Activated T-helper 17 cell treated with anti-CD3 and anti-CD28 coated beads, Interleukin-2, amount 50 U/mL, for 72 hours (primary cell): Measurements from ENCODE around the gene TAF11L2. TPM values are rescaled to one million over a fixed set of nuclear protein-coding genes. Genes with fewer than 3 reads are reported as not detected.
"Not testable (repeated sequence)": the region's sequence is repeated elsewhere in the genome, so short reads cannot be mapped to it uniquely, and the experiment has no call there.

Source experiments
- ATAC-seq: fragments of 150-1000 bp; cut with Tn5 transposase; replicated peaks from 2 replicates; pipeline ENCODE4 v1.10.0; 2021; ENCODE audit warnings: mild to moderate bottlenecking, moderate library complexity
- H3K27ac Mint-ChIP-seq: one replicate; pipeline ENCODE4 v1.8.0; 2022; ENCODE audit warnings: mixed read lengths
- H3K27me3 Mint-ChIP-seq: one replicate; pipeline ENCODE4 v1.8.0; 2022; ENCODE audit warnings: mixed read lengths
- H3K36me3 Mint-ChIP-seq: one replicate; pipeline ENCODE4 v1.8.0; 2022; ENCODE audit warnings: low read depth, mild to moderate bottlenecking, mixed read lengths
- H3K4me1 Mint-ChIP-seq: one replicate; pipeline ENCODE4 v1.8.0; 2022; ENCODE audit warnings: mixed read lengths
- H3K4me3 Mint-ChIP-seq: one replicate; pipeline ENCODE4 v1.8.0; 2022; ENCODE audit warnings: mild to moderate bottlenecking, mixed read lengths
- H3K9me3 Mint-ChIP-seq: one replicate; pipeline ENCODE4 v1.8.0; 2022; ENCODE audit warnings: mixed read lengths
- total RNA-seq, 2 donors: library from RNA; stranded (reverse); gene quantifications; one replicate each; pipeline ENCODE4 v1.2.3, GENCODE V29; 2022

The TAF11L2 gene
- total RNA-seq = not detected

DNA sequence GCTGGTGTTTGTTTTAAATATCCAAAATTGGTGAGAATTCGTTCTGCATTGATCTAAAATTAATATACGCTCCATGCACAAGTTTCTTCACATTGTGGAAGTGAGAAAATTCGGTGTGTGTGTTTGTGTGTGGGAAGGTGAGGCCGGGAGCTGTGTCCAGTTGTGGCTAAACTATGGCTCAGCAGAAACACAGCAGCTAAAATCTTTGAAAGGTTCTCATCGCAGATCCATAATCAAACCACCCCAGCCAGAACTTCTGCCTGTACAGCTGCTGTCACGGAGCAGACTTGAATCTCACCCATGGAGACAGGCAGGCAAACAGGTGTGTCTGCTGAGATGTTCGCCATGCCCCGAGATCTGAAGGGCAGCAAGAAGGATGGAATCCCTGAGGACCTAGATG, at the start of gene TAF11L2:
Gene TAF11L2 (plus strand): TSS at position 301 of the 400 bp plus-strand sequence.
- H3K9me3 Mint-ChIP-seq, H3K36me3 Mint-ChIP-seq: not testable (repeated sequence)

DNA sequence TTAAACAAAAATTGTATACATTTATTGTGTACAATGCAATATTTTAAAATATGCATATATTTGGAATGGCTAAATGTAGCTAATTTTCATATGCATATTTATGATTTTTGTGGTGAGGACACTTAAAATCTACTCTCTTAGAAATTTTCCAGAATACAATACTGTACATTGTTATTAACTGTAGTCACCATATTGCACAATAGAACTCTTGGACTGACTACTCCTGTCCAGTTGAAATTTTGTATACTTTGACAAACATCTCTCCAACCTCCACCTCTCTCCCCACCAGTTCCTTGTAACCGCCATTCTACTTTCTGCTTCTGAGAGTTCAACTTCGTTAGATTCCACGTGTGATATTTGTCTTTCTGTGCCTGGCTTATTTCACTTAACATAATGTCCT, 49.2 kb upstream of the TAF11L2 start:
- no peak overlapping the region for H3K27ac Mint-ChIP-seq
- H3K4me3 Mint-ChIP-seq = no peak overlapping the region
- no peaks in the 10 kb centered on the region for H3K36me3 Mint-ChIP-seq
- H3K27me3 Mint-ChIP-seq = no peaks in the 10 kb centered on the region
- peaks cover 22% of the 10 kb centered on the region for H3K9me3 Mint-ChIP-seq
- ATAC-seq = no peak
- H3K4me1 Mint-ChIP-seq = no peaks in the 10 kb centered on the region

More for the DNA sequence above, at the start of gene TAF11L2:
- ATAC-seq, H3K4me1 Mint-ChIP-seq, H3K27ac Mint-ChIP-seq, H3K27me3 Mint-ChIP-seq, H3K4me3 Mint-ChIP-seq: not testable (repeated sequence)

DNA sequence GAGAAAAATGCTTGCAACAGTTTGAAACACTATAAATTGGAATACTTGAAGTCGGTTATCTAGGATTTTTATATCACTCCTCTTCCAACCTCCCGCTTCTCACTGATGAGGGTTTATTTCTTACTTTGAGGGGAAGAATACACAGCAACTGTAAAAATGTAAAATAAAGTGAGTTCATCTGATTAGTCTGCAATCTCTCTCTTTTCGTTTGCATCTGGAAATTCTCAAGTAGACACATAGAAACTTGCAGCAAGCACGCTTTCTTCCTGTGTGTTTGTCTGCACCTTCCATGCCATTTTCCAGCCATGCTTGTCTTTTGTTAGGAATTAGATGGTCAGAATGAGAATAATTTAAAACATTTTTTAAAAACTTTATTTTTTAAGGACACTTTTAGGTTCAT, 45.1 kb upstream of the TAF11L2 start:
- H3K4me1 Mint-ChIP-seq = no peaks in the 10 kb centered on the region
- no peak for ATAC-seq
- peaks cover 30% of the 10 kb centered on the region for H3K9me3 Mint-ChIP-seq
- H3K4me3 Mint-ChIP-seq = no peak overlapping the region
- H3K27me3 Mint-ChIP-seq = no peaks in the 10 kb centered on the region
- H3K36me3 Mint-ChIP-seq = no peaks in the 10 kb centered on the region
- H3K27ac Mint-ChIP-seq = no peak overlapping the region

DNA sequence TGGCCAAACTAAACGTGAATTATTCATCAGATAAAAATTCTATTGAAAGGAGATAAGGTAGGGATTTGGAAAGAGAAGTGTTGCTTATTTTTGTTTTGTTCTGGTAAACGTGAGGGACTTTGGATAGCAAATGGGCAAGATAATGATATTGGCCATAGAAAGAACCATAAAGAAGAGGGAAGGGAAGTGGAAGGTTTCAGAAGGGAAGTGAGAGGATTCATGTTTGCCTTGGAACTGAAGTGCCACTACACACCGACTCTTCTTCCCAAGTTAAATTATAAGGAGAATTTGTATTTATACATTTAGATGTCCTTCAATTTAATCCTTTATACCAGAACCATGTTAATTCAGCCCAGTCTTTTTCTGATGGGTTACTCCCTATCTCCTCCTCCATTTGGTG, 42.1 kb upstream of the TAF11L2 start:
- H3K4me3 Mint-ChIP-seq = no peak overlapping the region
- H3K36me3 Mint-ChIP-seq = no peaks in the 10 kb centered on the region
- no peak for ATAC-seq
- H3K27me3 Mint-ChIP-seq = no peaks in the 10 kb centered on the region
- no peak overlapping the region for H3K27ac Mint-ChIP-seq
- peaks cover 26% of the 10 kb centered on the region for H3K9me3 Mint-ChIP-seq
- no peaks in the 10 kb centered on the region for H3K4me1 Mint-ChIP-seq

DNA sequence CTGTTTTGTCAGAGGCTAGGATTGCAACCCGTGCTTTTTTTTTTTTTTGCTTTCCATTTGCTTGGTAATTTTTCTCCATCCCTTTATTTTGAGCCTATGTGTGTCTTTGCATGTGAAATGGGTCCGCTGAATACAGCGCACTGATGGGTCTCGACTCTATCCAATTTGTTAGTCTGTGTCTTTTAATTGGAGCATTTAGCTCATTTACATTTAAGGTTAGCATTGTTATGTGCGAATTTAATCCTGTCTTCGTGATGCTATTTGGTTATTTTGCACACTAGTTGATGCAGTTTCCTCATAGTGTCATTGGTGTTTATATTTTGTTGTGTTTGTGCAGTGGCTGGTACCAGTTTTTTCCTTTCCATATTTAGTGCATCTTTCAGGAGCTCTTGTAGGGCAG, 36.2 kb upstream of the TAF11L2 start:
- H3K4me3 Mint-ChIP-seq = no peak overlapping the region
- peaks cover 19% of the 10 kb centered on the region for H3K9me3 Mint-ChIP-seq
- no peaks in the 10 kb centered on the region for H3K36me3 Mint-ChIP-seq
- no peak overlapping the region for H3K27ac Mint-ChIP-seq
- no peak for ATAC-seq
- no peaks in the 10 kb centered on the region for H3K4me1 Mint-ChIP-seq
- no peaks in the 10 kb centered on the region for H3K27me3 Mint-ChIP-seq

DNA sequence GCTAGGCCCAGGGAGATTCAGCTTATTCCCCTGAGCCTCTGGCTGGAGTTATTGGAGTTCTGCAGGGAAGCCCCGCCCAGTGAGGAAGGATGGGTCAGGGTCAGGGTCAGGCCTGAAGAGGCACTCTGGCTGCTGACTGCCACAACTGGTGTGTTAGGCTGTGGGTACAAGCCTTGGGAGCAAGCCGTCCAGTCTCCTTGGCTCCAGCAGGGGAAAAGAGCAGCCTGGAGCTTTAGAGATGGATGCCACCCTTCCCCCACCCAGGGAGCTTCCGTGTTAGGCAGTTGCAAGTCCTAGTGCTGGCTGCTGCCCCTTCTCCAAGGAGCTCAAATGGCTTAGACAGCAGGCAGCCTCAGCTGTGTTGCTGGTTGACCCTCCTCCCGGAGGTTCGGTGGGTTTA, 34.4 kb upstream of the TAF11L2 start:
- Mint-ChIP-seq H3K27me3 (no peaks in the 10 kb centered on the region), H3K9me3 (peaks cover 19% of the 10 kb centered on the region), H3K4me1 (no peaks in the 10 kb centered on the region), H3K27ac (no peak overlapping the region), H3K36me3 (no peaks in the 10 kb centered on the region), H3K4me3 (no peak overlapping the region)
- no peak for ATAC-seq

DNA sequence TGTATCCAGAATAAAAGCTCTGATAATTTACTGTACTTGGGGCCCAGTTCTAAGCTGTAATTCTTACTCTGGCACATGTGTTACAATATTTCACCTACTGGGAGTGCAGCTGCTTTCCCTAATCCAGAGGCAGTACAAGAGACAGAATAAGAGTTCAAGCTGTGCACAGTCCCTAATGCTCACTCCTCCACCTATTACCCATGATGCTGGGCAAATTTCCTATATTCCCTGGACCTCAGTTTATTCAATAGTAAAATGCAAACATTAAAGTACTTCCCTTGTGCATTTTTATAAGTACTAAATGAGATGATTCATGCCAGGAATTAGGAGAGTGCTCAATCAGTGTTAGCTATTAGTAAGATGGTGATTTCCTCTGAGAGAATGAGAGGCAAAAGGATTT, 28.0 kb upstream of the TAF11L2 start:
- no peaks in the 10 kb centered on the region for H3K27me3 Mint-ChIP-seq
- H3K4me1 Mint-ChIP-seq = no peaks in the 10 kb centered on the region
- no peak overlapping the region for H3K4me3 Mint-ChIP-seq
- no peaks in the 10 kb centered on the region for H3K9me3 Mint-ChIP-seq
- no peak for ATAC-seq
- H3K36me3 Mint-ChIP-seq = no peaks in the 10 kb centered on the region
- H3K27ac Mint-ChIP-seq = no peak overlapping the region

DNA sequence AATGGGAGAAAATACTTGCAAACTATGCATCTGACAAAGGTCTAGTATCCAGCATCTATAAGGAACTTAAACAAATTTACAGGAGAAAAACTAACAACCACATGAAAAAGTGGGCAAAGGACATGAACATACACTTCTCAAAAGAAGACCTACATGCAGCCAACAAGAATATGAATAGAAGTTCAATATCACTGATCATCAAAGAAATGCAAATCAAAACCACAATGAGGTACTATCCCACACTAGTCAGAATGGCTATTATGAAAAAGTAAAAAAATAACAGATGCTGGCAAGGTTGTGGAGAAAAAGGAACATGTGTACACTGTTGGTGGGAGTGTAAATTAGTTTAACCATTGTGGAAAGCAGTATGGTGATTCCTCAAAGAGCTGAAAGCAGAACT, 23.0 kb upstream of the TAF11L2 start:
- H3K4me3 Mint-ChIP-seq, H3K36me3 Mint-ChIP-seq, H3K9me3 Mint-ChIP-seq, ATAC-seq, H3K4me1 Mint-ChIP-seq, H3K27ac Mint-ChIP-seq, H3K27me3 Mint-ChIP-seq: not testable (repeated sequence)

DNA sequence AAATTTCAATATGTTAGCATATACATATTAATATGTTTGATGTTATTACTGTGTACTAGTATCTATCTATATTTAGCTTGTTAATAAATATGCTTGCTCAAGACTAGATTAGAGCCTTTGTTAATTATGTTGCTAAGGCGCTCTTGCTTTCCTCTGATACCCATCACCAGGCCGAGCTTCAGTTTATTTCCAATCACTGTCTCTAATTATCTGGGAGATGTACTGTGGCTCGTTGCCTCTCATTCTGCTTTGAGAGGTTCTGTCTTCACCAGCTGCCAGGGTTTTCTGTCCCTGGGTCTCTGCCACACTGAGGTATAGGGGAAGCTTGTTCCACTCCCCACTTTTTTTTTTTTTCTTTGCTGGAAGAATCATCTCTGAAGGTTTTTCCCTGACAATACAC, 21.0 kb upstream of the TAF11L2 start:
- Mint-ChIP-seq H3K4me1 (no peaks in the 10 kb centered on the region), H3K27ac (no peak overlapping the region), H3K9me3 (no peaks in the 10 kb centered on the region), H3K36me3 (no peaks in the 10 kb centered on the region), H3K4me3 (no peak overlapping the region), H3K27me3 (no peaks in the 10 kb centered on the region)
- no peak for ATAC-seq

DNA sequence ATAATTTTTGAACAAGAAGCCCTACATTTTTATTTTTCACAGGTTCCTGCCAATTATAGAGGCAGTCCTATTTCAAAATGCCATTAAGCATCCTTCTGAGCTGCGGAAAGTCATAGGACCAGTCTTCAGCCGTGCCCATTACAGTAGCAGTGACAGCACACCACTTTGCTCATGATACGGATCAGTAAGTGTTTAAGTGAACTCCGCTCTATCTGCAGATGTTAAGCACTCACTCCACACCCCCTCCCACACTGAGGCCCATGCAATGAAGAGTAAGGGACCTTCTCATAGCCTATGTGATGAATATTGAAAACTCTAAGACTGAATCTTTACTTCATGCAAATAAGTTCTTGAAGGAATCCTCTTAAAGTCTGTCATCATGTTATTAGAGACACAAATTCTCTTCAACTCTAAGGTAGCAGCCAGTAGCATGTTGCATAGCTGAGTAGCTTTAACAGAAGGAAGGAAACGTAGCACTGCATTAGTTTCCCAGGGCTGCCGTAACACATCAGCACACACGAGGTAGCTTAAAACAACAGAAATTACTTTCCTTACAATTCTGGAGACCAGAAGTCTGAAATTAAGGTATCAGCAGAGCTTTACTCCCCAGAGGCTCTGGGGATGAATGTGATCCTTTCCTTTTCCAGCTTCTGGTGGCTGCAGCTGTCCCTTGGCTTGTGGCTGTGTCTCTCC, 20.3 kb upstream of the TAF11L2 start:
- H3K36me3 Mint-ChIP-seq = no peaks in the 10 kb centered on the region
- H3K27me3 Mint-ChIP-seq = no peaks in the 10 kb centered on the region
- no peaks in the 10 kb centered on the region for H3K9me3 Mint-ChIP-seq
- ATAC-seq = no peak
- no peak overlapping the region for H3K4me3 Mint-ChIP-seq
- H3K4me1 Mint-ChIP-seq = no peaks in the 10 kb centered on the region
- H3K27ac Mint-ChIP-seq = no peak overlapping the region

DNA sequence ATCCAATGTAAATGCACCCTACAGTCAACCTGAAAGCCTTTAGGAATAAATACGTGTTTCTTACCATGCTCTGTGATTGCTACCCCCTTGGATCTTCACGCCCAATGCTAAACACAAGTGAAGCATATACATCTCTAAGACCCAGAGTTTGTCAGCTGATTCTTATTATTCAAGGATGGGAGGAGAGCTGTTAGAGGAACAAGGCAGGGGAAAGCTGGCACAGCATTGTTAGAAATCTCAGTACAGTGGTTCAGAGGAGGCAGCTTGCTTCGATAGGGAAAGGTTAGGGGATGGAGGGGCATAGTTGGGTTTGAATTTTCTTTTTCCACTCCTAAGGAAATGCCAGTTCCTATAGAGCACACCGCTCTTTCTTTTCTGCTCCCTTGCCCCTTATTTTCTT, 16.7 kb upstream of the TAF11L2 start:
- Mint-ChIP-seq H3K9me3 (no peaks in the 10 kb centered on the region), H3K27ac (no peak overlapping the region), H3K27me3 (no peaks in the 10 kb centered on the region), H3K36me3 (no peaks in the 10 kb centered on the region), H3K4me1 (no peaks in the 10 kb centered on the region), H3K4me3 (no peak overlapping the region)
- ATAC-seq = no peak

DNA sequence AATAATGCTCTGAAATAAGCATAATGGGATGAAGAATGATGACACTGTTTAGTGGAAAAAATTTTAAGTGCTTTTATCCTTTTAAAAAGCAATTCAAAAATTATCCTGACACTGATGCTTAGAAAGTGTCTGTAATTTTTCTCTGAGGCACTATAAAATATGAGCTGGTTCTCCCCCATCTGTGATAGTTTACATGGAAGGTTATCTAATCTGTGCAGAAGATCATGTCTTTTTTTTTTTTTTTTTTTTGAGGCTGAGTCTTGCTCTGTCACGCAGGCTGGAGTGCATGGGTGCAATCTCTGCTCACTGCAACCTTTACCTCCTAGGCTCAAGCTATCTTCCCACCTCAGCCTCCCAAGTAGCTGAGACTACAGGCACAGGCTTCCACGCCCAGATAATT, 15.2 kb upstream of the TAF11L2 start:
- H3K27me3 Mint-ChIP-seq = no peaks in the 10 kb centered on the region
- H3K36me3 Mint-ChIP-seq = no peaks in the 10 kb centered on the region
- no peaks in the 10 kb centered on the region for H3K4me1 Mint-ChIP-seq
- H3K9me3 Mint-ChIP-seq = no peaks in the 10 kb centered on the region
- H3K27ac Mint-ChIP-seq = no peak overlapping the region
- no peak overlapping the region for H3K4me3 Mint-ChIP-seq
- no peak for ATAC-seq

DNA sequence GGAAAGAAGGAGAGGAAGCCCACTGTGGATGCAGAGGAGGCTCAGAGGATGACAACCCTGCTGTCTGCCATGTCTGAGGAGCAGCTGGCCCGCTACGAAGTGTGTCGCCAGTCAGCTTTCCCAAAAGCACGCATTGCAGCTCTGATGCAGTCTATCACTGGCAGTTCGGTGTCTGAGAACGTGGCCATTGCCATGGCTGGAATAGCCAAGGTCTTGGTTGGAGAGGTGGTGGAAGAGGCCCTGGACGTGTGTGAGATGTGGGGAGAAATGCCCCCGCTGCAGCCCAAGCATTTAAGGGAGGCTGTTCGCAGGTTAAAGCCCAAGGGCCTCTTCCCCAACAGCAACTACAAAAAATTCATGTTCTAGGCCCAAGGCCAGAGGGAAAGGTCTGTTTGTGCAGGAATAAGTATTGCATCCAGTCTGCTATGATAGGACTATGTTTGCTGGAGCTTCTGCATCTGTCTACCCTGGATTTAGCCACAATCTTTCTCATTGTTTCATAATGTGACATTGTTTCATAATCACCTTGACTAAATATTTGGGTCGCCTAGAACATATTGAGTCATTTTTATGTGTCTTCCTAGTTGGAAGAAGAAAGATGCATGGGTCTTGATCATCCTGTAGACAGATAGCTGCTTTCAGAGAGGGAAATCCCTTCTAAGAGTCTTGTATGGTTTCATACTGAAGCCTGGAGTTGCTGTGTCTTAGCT, 11.4 kb upstream of the TAF11L2 start:
- ATAC-seq, H3K27me3 Mint-ChIP-seq, H3K27ac Mint-ChIP-seq, H3K4me3 Mint-ChIP-seq, H3K36me3 Mint-ChIP-seq, H3K9me3 Mint-ChIP-seq, H3K4me1 Mint-ChIP-seq: not testable (repeated sequence)

DNA sequence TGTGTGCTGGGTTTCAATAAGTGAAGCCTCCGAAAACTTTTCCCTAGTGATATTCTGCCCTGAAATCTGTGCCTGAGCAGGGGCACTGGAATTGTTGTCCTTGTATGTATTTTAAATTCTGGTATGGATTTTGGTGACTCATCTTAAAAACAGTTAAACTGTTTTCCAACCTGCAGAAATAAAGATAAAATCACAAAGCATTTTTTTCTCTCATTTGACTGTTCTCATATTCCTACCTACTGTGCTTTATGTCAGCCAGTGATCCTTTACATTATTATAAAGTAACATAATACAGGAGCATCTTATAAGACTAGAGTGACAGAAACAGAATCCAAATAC, 10.9 kb upstream of the TAF11L2 start:
- Mint-ChIP-seq H3K36me3 (no peaks in the 10 kb centered on the region), H3K27ac (no peak overlapping the region), H3K4me1 (no peaks in the 10 kb centered on the region), H3K27me3 (no peaks in the 10 kb centered on the region), H3K4me3 (no peak overlapping the region), H3K9me3 (no peaks in the 10 kb centered on the region)
- ATAC-seq = no peak

DNA sequence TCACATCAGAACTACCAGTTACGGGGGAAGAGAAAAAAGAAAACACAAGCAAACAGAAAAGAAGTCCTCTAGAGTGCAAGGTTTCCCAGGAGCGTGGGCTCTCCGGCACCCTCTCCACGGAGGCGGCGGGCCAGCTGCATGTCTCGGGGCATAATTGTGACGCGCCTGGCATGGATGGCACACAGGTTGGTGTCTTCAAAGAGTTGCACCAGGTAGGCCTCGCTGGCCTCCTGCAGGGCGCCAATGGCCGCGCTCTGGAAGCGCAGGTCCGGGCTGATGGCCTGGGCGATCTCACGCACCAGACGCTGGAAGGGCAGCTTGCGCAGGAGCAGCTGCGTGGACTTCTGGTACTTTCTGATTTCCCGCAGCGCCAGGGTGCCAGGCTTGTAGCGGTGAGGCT, 6.8 kb upstream of the TAF11L2 start:
- H3K27ac Mint-ChIP-seq, H3K36me3 Mint-ChIP-seq, ATAC-seq, H3K4me1 Mint-ChIP-seq, H3K4me3 Mint-ChIP-seq, H3K27me3 Mint-ChIP-seq, H3K9me3 Mint-ChIP-seq: not testable (repeated sequence)

DNA sequence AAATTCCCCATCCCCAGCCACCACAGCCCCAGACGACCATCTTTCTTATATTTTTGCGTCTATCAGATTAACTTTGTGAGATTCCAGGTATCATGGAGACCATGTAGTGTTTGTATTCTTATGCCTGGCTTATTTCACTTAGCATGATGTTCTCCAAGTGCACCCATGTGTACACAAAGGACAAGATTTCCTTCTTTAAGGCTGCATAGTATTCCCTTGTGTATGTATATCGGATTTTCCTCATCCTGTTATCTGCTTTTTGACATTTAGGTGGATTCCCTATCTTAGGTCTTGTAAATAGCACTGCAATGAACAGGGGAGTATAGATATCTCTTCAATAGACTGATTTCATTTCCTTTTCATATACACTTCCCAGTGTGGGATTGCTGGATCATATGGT, 5.3 kb upstream of the TAF11L2 start:
- Mint-ChIP-seq H3K27me3 (no peaks in the 10 kb centered on the region), H3K27ac (no peak overlapping the region), H3K4me3 (no peak overlapping the region), H3K36me3 (no peaks in the 10 kb centered on the region), H3K9me3 (no peaks in the 10 kb centered on the region), H3K4me1 (no peaks in the 10 kb centered on the region)
- no peak for ATAC-seq
